ENCODE measurements around the gene UBE2O.

DNA sequence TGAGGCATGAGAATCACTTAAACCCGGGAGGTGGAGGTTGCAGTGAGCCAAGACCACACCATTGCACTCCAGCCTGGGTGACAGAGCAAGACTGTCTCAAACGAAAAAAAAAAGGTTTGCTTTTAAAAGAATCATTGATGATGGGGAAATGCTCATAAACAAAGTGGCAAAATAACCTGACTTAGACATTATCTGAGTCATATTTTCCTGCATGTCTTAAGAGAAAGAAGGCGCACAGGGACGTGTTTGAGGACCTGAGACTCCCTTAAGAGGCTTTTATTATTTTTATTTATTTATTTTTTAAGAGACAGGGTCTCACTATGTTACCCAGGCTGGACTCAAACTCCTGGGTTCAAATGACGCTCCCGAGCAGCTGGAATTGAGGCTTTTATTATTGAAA, 93.6 kb downstream of the UBE2O start:
- TF ChIP-seq CTCF (IDR thresholded peaks at IDR 0.05; ENCODE audit: insufficient read depth, low read length) (no peak), POLR2AphosphoS5 (IDR thresholded peaks at IDR 0.05; ENCODE audit: low read depth) (no peak), GABPA (IDR thresholded peaks at IDR 0.05; ENCODE audit: low read depth) (no peak)
- TF ChIP-seq, protein P1, sequence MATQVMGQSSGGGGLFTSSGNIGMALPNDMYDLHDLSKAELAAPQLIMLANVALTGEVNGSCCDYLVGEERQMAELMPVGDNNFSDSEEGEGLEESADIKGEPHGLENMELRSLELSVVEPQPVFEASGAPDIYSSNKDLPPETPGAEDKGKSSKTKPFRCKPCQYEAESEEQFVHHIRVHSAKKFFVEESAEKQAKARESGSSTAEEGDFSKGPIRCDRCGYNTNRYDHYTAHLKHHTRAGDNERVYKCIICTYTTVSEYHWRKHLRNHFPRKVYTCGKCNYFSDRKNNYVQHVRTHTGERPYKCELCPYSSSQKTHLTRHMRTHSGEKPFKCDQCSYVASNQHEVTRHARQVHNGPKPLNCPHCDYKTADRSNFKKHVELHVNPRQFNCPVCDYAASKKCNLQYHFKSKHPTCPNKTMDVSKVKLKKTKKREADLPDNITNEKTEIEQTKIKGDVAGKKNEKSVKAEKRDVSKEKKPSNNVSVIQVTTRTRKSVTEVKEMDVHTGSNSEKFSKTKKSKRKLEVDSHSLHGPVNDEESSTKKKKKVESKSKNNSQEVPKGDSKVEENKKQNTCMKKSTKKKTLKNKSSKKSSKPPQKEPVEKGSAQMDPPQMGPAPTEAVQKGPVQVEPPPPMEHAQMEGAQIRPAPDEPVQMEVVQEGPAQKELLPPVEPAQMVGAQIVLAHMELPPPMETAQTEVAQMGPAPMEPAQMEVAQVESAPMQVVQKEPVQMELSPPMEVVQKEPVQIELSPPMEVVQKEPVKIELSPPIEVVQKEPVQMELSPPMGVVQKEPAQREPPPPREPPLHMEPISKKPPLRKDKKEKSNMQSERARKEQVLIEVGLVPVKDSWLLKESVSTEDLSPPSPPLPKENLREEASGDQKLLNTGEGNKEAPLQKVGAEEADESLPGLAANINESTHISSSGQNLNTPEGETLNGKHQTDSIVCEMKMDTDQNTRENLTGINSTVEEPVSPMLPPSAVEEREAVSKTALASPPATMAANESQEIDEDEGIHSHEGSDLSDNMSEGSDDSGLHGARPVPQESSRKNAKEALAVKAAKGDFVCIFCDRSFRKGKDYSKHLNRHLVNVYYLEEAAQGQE (IDR thresholded peaks at IDR 0.05; ENCODE audit: insufficient replicate concordance, low read depth), result no peak

All from HL-60 (cell line).